PFSK-1 (cell line): ENCODE data around the gene KCND1.

ENCODE experiments used
- POLR2AphosphoS5 ChIP-seq: IDR thresholded peaks from 2 replicates; pipeline ENCODE4 v1.6.1; 2012; ENCODE audit warnings: low read depth, mild to moderate bottlenecking, control low read depth, low read length, moderate library complexity
- REST ChIP-seq, 2 experiments: IDR thresholded peaks; 2 replicates each; pipeline versions ENCODE4 v1.6.1 to v1.8.0; 2011 to 2012; ENCODE audit warnings: low read depth in 2 of 2, low read length in 2 of 2, control low read depth in 1 of 2, inconsistent platforms in 1 of 2, mild to moderate bottlenecking in 1 of 2, moderate library complexity in 1 of 2; ENCODE audit not compliant: insufficient read depth in 1 of 2
- SIN3A ChIP-seq: IDR thresholded peaks from 2 replicates; pipeline ENCODE4 v1.6.1; 2012; ENCODE audit warnings: mild to moderate bottlenecking, low read length, moderate library complexity, borderline replicate concordance; ENCODE audit not compliant: insufficient read depth
- TAF1 ChIP-seq: IDR thresholded peaks from 2 replicates; pipeline ENCODE4 v1.6.1; 2012; ENCODE audit warnings: low read length, control low read depth, borderline replicate concordance; ENCODE audit not compliant: insufficient read depth

GRCh38 chrX:48935301-48935670 is 36.4 kb downstream of the KCND1 start:
- TF ChIP-seq POLR2AphosphoS5 (no peak), REST (IDR thresholded peaks at IDR 0.05; ENCODE audit: insufficient read depth in 1 of 2, low read depth in 2 of 2, low read length in 2 of 2) (no peak), TAF1 (no peak), SIN3A (no peak)
